Medulla oblongata (tissue), 1 donor: ENCODE measurements around the gene ANK2.
A peak's percentile ranks its signal among the peaks of the same experiment; 100 is the strongest.

Source experiments
- DNase-seq: peaks from one replicate; pipeline ENCODE4 v3.0.0-alpha.2; 2015; ENCODE audit errors: extremely low spot score

Gene ANK2

GRCh38 chr4:113049421-113050370 lies at the start of gene ANK2:
Gene ANK2 (plus strand): TSS chr4:113049653. CDS start chr4:113049729, 76 bp downstream.
- DNase-seq, result peak; percentile 61

- DNase-seq, result no peak
Observed at GRCh38 chr4:113003841-113004240, 45.6 kb upstream of the ANK2 start.

DNA sequence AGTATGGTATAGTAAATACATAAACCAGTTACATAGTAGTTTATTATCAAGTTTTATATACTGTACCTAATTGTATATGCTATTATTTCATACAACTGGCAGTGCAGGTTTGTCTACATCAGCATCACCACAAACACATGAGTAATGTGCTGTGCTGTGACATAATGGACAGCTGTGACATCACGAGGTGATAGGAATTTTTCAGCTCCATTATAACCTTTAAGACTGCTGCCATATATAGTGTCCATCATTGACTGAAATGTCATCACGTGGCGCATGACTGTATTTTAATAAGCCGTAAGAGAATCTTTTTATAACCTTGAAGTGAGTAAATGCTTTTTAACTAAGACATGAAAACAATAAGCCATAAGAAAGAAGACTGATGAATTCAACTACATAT lies 44.8 kb upstream of the ANK2 start:
- no peak for DNase-seq

- no peak for DNase-seq
Observed at GRCh38 chr4:113006632-113007031, 42.8 kb upstream of the ANK2 start.

GRCh38 chr4:113007151-113007550 lies 42.3 kb upstream of the ANK2 start:
- no peak for DNase-seq

DNA sequence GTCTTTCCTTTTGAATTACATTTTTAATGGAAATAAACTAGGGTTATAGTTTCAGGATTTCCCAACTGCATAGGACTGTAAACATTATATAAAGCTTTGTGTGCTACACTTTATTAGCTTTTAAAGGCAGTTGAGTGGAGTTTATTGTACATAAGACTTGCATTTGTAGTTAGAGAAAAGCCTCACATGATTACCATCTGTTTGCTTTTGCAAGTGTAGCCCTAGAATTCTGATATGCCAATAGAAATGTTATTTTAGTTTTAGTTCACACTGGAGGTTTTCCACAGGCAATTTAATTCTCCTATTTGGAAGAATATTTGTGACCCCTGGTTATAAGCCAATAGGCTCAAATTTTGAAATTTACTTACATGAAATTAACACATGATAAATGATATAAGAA lies 41.3 kb upstream of the ANK2 start:
- DNase-seq, result no peak

DNA sequence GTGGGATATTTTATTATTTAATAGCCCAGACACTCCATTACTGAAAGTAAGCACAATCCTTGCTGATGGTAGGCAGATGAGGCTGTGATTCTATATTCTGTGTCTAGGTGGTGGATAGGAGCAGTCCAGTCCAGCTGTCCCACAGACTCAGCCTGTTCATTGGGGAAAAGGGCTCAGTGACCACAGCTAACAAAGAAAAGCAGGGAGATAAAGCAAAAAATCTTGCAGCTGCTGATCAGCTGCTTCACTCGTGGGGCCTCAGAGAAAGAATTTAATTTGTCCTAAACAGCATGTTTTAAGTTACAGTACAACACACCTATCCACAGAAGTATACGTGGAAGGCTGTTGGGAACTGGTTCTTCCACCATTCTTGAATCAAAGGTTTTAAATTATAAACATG lies 40.7 kb upstream of the ANK2 start:
- peak; percentile 62 for DNase-seq

DNA sequence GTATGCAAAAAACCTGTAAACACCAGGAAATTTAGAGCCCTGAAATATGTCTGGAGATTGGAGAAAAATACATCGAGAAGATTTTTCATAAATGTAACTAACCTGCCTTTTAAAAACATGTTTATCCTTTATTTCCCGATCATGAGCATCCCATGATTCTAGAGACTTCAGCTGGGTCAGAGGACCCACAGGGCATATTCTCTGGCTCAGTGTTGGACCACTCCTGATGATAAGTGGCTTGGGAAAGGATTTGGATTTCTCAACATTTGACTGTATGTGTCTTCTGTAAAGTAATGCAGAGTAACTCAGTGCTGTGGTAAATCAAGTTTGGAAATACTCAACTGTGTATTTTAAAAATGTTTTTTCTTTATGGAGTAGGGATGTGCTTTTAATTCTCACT lies 40.0 kb upstream of the ANK2 start:
- DNase-seq, result no peak

GRCh38 chr4:113012122-113012725 lies 37.2 kb upstream of the ANK2 start:
- DNase-seq, result no peak

DNA sequence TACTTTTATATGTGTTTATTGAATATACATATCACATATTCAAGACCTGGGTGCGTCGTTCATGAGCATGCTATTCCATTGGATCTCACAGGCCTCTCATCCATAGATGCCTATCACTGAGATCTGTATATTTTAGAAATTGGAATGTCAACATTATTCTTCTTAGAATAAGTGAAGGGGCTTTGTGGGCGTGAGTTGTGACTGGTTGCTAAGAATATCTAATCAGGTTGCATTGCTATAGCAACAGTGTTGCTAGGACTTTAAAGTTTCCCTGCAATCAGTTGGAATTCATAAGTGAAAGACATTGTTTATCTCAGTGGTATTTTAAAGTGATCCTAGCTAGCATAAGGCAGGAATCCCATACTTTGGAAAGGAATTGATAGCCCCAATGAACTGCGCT lies 36.7 kb upstream of the ANK2 start:
- DNase-seq, result no peak

GRCh38 chr4:113013751-113014150 lies 35.7 kb upstream of the ANK2 start:
- DNase-seq, result no peak

DNA sequence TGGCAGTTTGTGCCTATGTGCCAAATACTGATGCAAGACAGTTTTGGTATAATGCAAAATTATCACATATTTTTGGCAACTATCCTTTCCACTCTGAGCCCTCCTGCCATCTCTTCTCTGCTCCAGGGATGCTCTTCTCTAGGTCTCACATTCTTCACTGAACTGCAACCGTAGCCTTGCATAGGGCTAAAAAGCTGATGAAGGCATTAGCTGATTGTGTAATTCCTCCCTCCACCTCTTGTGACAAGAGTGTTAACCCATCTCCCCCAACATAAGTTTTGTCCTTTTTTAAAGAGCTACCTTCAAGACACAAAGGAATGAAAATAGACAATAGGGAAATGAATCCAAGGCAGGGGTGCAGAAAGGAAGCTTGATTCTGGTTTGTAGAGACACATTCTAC lies 33.1 kb upstream of the ANK2 start:
- no peak for DNase-seq

- no peak for DNase-seq
Observed at GRCh38 chr4:113020966-113021365, 28.5 kb upstream of the ANK2 start.

DNA sequence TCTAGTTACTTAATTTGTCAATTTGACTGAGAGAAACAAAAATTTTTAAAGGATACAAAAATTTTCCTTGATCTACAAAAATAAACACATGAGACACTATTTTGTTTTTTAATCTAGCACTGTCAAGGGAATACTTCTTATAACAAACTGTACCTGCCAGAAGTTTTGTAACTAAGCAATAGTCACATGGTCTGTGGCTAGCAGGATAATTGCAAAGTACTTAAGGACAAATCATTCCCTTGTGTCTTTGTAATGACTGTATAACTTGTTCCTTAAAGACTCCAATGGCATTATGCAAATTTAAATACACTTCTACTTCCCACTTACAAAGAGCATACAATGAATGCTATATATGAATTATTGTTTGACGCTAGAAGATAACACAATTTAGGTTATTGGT lies 25.1 kb upstream of the ANK2 start:
- DNase-seq, result peak; percentile 43

- no peak for DNase-seq
Observed at GRCh38 chr4:113025416-113025815, 24.0 kb upstream of the ANK2 start.

DNA sequence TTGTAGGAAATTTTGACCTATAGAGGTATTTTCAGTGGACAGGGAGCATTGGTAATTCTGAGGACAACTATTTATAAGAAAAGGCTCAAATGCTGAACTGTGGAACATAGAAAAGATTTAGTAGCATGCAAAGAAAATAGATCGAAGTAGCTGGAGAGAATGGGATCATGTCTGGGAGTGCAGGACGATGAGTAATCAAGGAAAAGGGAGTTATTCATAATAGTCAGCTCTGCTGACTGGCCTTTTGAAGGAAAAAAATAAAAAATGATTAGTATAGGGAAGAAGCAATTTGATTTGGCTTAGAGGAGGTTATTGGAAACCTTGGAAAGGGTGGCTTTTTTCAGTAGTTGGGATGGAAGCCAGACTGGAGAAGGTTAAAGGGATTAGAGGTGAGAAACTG lies 22.9 kb upstream of the ANK2 start:
- DNase-seq, result no peak

DNA sequence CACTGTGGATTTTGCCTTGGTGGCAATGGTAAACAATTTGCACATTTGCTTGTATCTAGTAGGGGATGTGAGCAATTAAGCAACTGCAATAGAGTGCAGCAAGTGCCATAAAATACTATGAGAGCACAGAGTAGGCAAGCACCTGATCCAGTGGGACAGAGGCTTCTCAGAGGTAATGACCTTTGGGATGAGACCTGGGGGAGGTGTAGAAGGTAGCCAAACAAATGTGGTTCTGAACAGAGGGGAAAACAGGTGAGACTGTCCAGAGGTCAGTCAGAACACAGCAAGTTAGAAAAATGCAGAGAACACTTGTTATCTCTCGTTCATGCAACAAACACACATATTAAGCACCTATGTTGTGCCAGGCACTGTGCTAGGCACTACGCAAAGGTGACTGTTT lies 21.4 kb upstream of the ANK2 start:
- DNase-seq, result no peak

DNA sequence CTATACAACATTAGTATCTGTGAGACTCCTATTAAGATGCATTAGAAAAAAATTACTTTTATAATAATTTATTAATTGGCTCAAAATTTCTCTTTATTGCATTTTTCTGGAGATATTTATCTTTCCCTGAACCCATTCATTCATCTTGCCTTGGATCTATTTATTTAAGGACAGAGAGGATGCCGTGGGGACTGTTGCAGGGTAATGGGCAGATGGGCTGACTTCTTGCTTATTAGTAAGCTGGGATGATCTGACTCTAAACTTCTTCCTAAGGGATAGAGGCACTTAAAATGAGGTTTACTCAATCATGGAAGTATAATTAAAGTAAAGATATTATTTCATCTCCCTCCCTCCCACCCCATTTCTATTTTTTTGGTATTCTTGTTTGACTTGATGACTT lies 18.2 kb upstream of the ANK2 start:
- no peak for DNase-seq

DNA sequence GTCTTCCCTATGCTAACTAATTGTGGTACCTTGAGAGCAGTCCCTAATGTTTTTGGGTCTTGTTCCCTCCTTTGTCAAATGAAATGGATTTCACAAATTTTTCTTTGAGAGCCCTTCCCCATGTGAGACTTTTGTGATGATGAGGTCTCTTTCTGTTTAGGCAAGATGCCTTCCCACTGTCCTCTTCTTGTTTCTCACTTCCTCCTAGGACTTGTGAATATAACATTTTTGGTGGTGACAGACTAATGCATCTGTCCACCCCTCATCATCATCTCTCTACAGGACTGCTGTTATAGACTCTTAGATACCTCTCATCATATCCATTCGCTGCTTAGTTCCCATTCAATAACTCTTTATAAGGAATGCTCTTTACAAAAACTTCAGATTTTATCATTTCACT lies 8.7 kb upstream of the ANK2 start:
- DNase-seq, result no peak

- no peak for DNase-seq
Observed at GRCh38 chr4:113042502-113042901, 7.0 kb upstream of the ANK2 start.

GRCh38 chr4:113043591-113043990 lies 5.9 kb upstream of the ANK2 start:
- DNase-seq, result peak; percentile 31

GRCh38 chr4:113050371-113050755 lies 910 bp downstream of the ANK2 start:
- DNase-seq, result peak; percentile 23

GRCh38 chr4:113050837-113051236 lies 1.4 kb downstream of the ANK2 start:
- DNase-seq, result no peak
